ENCODE results near the gene MAPRE2.
"Not testable (repeated sequence)": the region's sequence is repeated elsewhere in the genome, so short reads cannot be mapped to it uniquely, and the experiment has no call there.

MAPRE2 gene

GRCh38 chr18:35095983-35096676 is 54.9 kb downstream of the MAPRE2 start:
- DNase-seq, result no peak

GRCh38 chr18:35096677-35097011 is 55.4 kb downstream of the MAPRE2 start:
- DNase-seq, result no peak

- no peak for DNase-seq
Observed at GRCh38 chr18:35097195-35097594, 56.0 kb downstream of the MAPRE2 start.

GRCh38 chr18:35097763-35098162 is 56.5 kb downstream of the MAPRE2 start:
- DNase-seq, result no peak

GRCh38 chr18:35099911-35100310 is 58.7 kb downstream of the MAPRE2 start:
- DNase-seq, result no peak

- DNase-seq, result no peak
Observed at GRCh38 chr18:35104391-35105051, 63.3 kb downstream of the MAPRE2 start.

- no peak for DNase-seq
Observed at GRCh38 chr18:35106013-35106844, 65.0 kb downstream of the MAPRE2 start.

GRCh38 chr18:35106845-35107148 is 65.6 kb downstream of the MAPRE2 start:
- DNase-seq, result no peak

- no peak for DNase-seq
Observed at GRCh38 chr18:35107216-35107615, 66.0 kb downstream of the MAPRE2 start.

GRCh38 chr18:35108088-35108487 is 66.9 kb downstream of the MAPRE2 start:
- DNase-seq, result not testable (repeated sequence)

GRCh38 chr18:35110059-35110458 is 68.8 kb downstream of the MAPRE2 start:
- no peak for DNase-seq

- DNase-seq, result no peak
Observed at GRCh38 chr18:35110554-35111485, 69.6 kb downstream of the MAPRE2 start.

GRCh38 chr18:35112696-35113095 is 71.5 kb downstream of the MAPRE2 start:
- DNase-seq, result no peak

- no peak for DNase-seq
Observed at GRCh38 chr18:35114305-35114704, 73.1 kb downstream of the MAPRE2 start.

- DNase-seq, result no peak
Observed at GRCh38 chr18:35116784-35117318, 75.6 kb downstream of the MAPRE2 start.

- DNase-seq, result no peak
Observed at GRCh38 chr18:35117372-35117771, 76.2 kb downstream of the MAPRE2 start.

GRCh38 chr18:35117951-35118411 is 76.8 kb downstream of the MAPRE2 start:
- no peak for DNase-seq

GRCh38 chr18:35118641-35119040 is 77.4 kb downstream of the MAPRE2 start:
- DNase-seq, result no peak

GRCh38 chr18:35121038-35121437 is 79.8 kb downstream of the MAPRE2 start:
- DNase-seq, result no peak

GRCh38 chr18:35121531-35121930 is 80.3 kb downstream of the MAPRE2 start:
- no peak for DNase-seq

- DNase-seq, result peak; percentile 64
Observed at GRCh38 chr18:35122586-35123224, 81.5 kb downstream of the MAPRE2 start.

- DNase-seq, result no peak
Observed at GRCh38 chr18:35123811-35124210, 82.6 kb downstream of the MAPRE2 start.
